Measurements from ENCODE around the gene TRABD.

TRABD gene

DNA sequence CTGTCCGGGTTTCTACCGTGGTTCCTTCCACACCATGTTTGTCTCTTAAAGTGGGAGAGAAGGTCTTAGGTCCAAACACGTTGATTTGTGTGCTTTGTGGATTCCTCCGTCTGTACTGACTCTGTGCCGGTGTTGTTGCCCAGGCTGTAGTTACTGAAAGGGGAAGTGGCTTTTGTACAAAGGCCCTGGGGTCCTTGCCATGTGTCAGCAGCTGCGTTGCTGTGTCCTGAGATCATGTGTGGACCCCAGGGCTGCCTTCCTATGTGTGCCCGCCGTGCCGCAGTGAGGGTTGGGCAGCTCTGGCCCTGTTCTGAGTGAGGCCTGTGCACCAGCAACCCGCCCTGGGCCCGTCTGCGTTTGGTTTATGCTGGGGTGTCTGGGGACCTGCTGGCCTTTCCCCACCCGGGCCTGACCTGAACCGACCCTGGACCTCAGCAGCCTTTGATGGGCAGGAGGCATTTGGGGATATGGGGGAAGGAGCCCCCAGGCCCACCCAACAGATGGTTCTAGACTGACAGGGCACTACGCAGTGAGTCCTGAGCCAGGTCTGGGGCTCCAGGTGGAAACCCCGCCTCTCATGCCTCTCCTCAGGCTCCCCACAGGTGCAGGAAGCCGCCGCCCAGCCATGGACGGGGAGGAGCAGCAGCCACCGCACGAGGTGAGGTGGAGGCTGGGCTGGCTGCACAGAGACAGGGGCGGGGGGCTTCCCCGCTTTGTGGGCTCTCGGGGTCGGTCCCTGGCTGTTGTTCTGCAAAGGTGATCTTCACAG, 6.9 kb downstream of the TRABD start:
- TF ChIP-seq TAF1 (IDR thresholded peaks at IDR 0.05; ENCODE audit: borderline replicate concordance, insufficient read depth, low read length) (no peak), SIN3A (IDR thresholded peaks at IDR 0.05; ENCODE audit: borderline replicate concordance, insufficient read depth, low read length) (no peak), FOXP2 (optimal IDR thresholded peaks at IDR 0.05; ENCODE audit: borderline replicate concordance, extremely low read depth, extremely low read length, insufficient read depth) (no peak), REST (IDR thresholded peaks at IDR 0.05; ENCODE audit: insufficient read depth in 1 of 2, low read depth in 2 of 2, low read length in 2 of 2) (no peak), POLR2AphosphoS5 (IDR thresholded peaks at IDR 0.05; ENCODE audit: low read depth, low read length) (no peak)

GRCh38 chr22:50193621-50194020, 7.9 kb downstream of the TRABD start:
- TF ChIP-seq POLR2AphosphoS5 (IDR thresholded peaks at IDR 0.05; ENCODE audit: low read depth, low read length), result no peak
- TF ChIP-seq TAF1 (IDR thresholded peaks at IDR 0.05; ENCODE audit: borderline replicate concordance, insufficient read depth, low read length), result no peak
- TF ChIP-seq REST (IDR thresholded peaks at IDR 0.05; ENCODE audit: insufficient read depth in 1 of 2, low read depth in 2 of 2, low read length in 2 of 2), result no peak
- no peak for TF ChIP-seq FOXP2 (optimal IDR thresholded peaks at IDR 0.05; ENCODE audit: borderline replicate concordance, extremely low read depth, extremely low read length, insufficient read depth)
- TF ChIP-seq SIN3A (IDR thresholded peaks at IDR 0.05; ENCODE audit: borderline replicate concordance, insufficient read depth, low read length), result no peak

GRCh38 chr22:50194037-50194805, 8.5 kb downstream of the TRABD start:
- no peak for TF ChIP-seq TAF1 (IDR thresholded peaks at IDR 0.05; ENCODE audit: borderline replicate concordance, insufficient read depth, low read length)
- TF ChIP-seq SIN3A (IDR thresholded peaks at IDR 0.05; ENCODE audit: borderline replicate concordance, insufficient read depth, low read length), result no peak
- no peak for TF ChIP-seq POLR2AphosphoS5 (IDR thresholded peaks at IDR 0.05; ENCODE audit: low read depth, low read length)
- TF ChIP-seq FOXP2 (optimal IDR thresholded peaks at IDR 0.05; ENCODE audit: borderline replicate concordance, extremely low read depth, extremely low read length, insufficient read depth), result no peak
- TF ChIP-seq REST (IDR thresholded peaks at IDR 0.05; ENCODE audit: insufficient read depth in 1 of 2, low read depth in 2 of 2, low read length in 2 of 2), result no peak

GRCh38 chr22:50196256-50196655, 10.5 kb downstream of the TRABD start:
- TF ChIP-seq FOXP2 (optimal IDR thresholded peaks at IDR 0.05; ENCODE audit: borderline replicate concordance, extremely low read depth, extremely low read length, insufficient read depth), result no peak
- TF ChIP-seq REST (IDR thresholded peaks at IDR 0.05; ENCODE audit: insufficient read depth in 1 of 2, low read depth in 2 of 2, low read length in 2 of 2), result no peak
- no peak for TF ChIP-seq SIN3A (IDR thresholded peaks at IDR 0.05; ENCODE audit: borderline replicate concordance, insufficient read depth, low read length)
- TF ChIP-seq POLR2AphosphoS5 (IDR thresholded peaks at IDR 0.05; ENCODE audit: low read depth, low read length), result no peak
- no peak for TF ChIP-seq TAF1 (IDR thresholded peaks at IDR 0.05; ENCODE audit: borderline replicate concordance, insufficient read depth, low read length)
